ENCODE results near the gene NKAIN1.
"Not testable (repeated sequence)": the region's sequence is repeated elsewhere in the genome, so short reads cannot be mapped to it uniquely, and the experiment has no call there.

The NKAIN1 gene

DNA sequence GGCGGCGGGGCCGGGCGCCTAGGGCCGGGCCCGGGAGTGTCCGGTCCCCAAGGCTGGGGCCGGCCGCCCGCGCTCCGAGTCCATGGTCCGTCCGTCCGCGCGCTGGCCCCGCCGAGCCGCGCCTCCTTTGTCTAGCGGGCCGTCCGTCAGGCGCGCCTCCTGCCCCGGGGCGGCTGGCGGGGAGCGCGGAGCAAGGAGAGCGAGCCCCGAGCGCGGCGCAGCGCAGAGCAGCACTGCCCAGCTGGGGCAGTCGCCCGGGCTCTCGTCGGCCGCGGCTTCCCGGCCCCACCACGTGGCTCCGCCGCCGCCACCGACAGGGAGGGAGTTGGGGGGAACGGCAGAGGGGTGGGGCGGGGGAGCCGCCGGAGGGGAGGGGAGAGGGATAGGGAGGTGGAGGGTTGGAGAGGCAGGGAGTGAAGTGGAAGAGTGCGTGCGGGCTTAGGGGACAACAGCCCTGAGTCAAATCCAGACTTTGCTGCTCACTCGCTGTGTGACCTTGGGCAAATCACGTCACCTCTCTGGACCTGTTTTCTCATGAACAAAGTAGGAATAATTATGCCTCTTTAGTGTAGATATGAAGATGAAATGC, at the start of gene NKAIN1:
TSS of gene NKAIN1 (minus strand) at position 235 of the 589 bp plus-strand sequence. CDS start 340 bp downstream, outside the sequence.
- no peak for DNase-seq

DNA sequence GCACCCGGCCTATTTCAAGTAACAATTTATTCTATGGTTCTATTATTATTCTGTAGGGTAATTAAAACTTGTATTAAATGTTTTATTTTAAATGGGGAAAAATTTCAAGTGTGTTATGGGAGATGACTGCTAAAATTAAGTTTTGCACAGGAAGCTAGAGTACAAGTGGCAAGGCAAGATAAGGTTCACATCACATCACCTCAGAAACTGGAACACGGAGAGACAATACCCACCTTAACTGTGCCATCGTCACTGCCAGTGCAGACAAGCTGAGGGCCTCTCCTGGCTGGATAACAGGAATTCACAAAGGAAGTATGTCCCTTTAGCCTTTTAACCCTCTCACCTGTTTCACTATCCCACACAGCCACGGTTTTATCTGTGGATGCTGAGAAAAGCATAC, 49.3 kb upstream of the NKAIN1 start:
- DNase-seq = no peak

DNA sequence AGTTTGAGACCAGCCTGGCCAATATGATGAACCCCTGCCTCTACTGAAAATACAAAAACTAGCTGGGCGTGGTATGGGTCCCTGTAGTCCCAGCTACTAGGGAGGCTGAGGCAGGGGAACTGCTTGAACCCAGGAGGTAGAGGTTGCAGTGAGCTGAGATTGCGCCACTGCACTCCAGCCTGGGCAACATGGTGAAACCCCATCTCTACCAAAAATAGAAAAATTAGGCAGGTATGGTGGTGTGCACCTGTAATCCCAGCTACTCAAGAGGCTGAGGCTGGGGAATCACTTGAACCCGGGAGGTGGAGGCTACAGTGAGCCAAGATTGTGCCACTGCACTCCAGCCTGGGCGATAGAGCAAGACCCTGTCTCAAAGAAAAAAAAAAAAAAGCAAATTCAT, 48.1 kb upstream of the NKAIN1 start:
- DNase-seq = not testable (repeated sequence)

DNA sequence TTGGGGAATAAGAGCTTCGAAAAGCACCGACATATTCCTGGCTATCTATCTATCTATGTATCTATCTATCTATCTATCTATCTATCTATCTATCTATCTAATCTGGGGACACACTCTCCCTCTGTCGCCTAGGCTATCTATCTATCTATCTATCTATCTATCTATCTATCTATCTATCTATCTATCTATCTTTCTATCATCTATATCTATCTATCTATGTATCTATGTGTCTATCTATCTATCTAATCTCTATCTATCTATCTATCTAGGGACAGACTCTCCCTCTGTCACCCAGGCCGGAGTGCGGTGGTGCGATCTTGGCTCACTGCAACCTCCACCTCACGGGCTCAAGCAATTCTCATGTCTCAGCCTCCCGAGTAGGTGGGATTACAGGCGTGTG, 42.7 kb upstream of the NKAIN1 start:
- DNase-seq = not testable (repeated sequence)

DNA sequence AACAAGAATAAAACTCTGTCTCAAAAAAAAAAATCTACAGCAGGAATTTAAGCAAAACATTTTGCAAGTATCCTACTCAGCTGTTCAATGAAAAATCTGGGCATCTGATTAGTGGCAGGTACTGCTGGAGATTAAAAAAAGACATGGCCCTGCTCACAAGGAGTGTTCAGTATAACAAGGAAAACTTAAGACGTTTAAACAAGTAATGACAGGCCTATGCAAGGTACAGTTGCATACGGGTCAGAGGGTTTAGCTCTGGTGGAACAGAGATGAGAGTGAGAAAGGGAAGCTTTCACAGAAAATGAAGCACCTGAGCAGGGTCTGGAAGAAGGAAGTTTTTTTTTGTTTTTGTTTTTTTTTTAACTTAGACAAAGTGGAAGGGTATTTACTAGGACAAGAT, 33.9 kb upstream of the NKAIN1 start:
- DNase-seq = no peak

DNA sequence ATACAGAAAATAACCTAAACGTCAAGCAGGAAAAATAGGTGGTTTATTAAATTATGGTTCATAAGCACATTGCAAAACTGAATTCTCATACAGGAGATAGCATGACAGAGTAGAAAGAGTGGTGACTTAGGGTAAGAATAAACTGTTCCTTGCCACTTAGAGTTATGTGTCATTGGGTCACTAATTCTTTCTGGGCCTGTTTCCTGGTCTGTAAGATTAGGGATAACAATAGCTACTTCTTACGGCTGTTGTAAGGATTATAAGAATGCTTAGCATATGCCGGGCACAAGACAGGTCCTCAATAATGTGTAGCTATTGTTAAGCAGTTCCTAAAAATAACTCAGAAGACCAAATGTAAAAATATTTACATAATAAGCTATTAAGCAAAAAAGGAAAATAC, 32.7 kb upstream of the NKAIN1 start:
- no peak for DNase-seq

DNA sequence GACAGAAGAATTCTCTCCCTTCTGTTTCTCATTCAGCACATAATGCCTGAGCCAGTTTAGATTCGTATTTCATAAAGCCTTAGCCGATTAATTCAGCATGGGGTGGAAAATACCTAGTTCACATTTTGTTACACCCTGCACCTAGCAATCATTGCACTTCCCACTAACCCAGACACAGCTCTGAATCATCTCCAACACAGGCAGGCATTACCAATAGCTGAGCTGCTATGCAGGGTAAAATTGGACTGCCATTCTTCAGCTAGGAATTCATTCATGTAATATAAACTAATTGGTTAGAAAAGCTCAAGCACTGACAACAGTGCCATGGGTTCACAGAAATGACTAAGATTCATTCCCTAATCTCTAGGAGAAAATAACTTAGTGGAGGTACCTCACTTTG, 26.9 kb upstream of the NKAIN1 start:
- DNase-seq = no peak

DNA sequence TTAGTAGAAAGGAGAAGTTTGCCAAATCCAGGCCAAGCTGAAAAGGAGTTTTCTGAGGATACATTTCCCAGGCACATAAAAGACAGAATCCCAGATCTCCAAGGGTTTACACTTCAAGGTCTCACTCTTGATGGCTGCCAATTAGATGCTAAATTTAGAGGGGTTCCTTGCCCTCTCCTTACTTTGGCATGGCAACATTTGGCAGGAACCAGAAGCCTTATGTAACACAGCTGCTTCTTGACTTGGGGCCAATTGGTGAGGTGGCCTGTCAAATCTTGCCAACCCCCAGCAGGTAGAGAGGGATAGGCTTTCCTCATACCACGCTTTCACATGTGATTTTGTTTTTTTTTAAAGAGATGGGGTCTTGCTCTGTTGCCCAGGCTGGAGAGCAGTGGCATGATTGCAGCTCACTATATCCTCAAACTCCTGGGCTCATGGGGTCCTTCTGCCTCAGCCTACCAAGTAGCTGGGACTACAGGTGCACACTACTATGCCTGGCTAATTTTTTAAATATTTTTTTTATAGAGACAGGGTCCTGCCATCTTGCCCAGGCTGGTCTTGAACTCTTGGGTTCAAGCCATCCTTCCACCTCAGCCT, 25.2 kb upstream of the NKAIN1 start:
- no peak for DNase-seq

DNA sequence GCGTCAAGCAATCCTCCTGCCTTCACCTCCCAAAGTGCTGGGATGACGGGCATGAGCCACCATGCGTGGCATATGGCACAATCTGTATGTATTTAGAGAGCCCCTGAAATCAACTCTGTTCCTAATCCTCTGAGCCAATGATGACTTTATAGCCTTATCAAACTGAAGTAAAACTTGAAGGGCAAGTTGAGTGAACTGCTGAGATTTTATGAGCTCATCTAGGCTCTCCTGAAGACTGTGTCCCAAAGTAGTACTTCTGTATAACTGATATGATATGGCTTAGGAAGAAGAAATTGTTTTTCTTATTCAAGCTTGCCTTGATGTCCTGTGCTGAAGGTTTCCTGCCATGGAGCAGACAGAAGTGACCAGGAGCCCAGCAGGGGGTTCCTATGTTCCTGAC, 23.7 kb upstream of the NKAIN1 start:
- no peak for DNase-seq

DNA sequence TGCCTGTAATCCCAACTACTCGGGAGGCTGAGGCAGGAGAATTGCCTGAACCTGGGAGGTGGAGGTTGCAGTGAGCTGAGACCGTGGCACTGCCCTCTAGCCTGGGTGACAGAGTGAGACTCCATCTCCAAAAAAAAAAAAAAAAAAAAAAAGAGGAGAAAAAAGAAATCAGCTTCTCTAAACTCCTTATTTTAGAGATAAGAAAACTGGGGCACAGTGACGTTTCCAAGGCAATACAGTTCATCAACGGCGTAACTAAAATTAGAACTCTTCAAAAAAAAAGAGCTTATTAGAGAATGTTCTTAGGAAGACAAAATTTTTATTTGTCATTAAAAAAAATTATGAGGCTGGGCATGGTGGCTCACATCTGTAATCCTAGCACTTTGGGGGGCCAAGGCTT, 22.7 kb upstream of the NKAIN1 start:
- DNase-seq = not testable (repeated sequence)

DNA sequence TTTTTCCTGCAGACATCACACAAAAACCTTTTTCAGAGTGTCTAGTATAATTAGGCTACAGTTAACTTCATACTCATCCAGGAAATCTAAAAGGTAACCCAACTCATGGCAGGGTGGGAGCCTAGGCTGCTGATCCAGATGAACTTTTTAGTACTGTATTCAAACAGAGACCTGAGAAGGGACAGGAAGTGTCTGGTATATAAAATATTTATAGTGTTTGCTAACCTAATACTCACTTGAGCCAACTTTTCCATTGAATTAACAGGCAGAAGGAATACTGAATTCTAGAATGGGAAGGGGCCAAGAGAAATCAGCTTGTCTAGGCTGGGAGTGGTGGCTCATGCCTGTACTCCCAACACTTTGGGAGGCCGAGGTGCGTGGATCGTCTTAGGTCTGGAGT, 22.2 kb upstream of the NKAIN1 start:
- no peak for DNase-seq

DNA sequence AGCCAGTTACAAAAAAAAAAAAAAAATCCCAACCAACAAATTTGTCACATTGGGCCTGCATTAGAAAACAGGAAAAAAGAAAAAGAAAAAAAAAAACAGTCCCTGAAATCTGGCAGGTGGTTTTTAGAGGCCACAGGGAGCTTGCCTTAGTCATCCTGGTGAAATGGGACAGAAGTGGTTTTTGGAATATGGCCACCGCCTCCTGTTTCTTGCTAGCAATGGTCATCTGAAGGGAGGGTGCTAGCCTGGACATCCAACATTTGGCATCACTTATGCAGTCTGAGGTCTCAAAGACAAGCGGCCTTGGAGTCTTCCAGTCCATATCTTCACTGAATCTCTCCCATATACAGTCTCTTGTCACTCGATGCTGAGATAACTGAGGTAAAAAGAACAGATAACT, 20.1 kb upstream of the NKAIN1 start:
- no peak for DNase-seq

DNA sequence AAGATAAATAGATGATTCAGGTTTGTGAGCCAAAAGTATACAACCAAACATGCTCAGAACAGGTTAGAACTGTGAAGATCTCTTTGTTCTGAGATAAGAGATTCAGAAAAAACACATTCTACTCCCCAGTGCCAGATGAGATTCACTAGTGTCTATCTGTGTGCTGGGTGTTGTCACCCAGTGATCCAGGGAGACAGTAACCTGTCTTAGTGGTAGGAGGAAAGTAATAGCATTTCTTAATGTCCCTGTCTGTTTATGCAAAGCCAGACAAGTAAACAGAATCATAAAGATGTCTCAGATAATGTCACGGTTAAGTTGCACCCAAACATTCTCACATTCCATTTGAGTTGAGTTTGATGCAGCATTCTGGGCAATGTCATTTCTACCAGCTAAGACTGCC, 18.9 kb upstream of the NKAIN1 start:
- no peak for DNase-seq

DNA sequence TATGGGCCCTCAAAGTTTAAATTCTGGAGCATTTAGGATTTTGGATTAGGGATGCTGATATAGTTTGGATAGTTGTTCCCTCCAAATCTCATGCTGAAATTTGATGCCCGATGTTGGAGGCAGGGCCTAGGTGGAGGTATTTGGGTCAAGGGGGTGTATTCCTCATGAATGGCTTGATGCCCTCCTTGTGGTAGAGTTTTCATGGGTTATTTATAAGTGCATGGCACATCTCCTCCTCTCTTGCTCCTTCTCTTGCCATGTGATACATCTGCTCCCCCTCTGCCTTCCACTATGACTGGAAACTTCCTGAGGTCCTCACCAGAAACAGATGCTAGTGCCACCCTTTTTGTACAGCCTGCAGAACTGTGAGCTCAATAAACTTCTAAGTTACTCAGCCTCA, 17.5 kb upstream of the NKAIN1 start:
- DNase-seq = no peak

DNA sequence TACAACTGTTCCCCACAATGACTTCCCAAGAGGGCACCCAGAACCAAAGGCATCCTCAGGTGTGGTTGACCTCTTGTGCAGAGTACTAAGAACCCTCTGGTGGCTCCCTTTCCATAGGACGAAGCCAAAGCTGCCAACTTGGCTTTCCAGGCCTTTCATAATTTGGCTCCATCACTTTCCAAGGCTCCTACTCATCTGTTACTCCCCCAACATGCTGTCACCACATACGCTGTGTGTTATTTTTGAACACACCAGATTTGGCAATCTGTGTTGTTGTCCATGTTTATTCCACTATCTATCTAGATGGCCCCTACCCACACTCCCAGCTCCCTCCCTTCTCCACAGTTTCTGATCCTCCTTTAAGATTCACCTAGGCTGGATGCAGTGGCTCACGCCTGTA, 10.2 kb upstream of the NKAIN1 start:
- no peak for DNase-seq

DNA sequence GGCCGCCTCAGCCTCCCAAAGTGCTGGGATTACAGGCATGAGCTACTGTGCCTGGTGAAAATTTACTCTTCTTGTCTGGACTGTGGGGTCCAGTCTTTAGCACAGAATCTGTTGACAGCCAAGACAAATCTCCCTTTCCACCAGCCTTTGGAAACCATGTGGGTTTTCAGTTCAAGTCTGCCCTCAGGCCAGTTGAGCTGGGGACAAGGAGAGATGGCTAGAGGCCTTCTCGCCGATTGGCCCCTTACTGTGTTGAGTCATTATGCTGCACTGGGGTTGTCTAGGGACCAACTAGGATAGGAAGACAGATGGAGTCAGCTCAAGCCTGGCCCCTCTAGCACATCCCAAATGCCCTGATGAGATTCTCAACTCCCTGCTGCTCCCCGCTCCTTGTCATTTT, 8.6 kb upstream of the NKAIN1 start:
- no peak for DNase-seq

DNA sequence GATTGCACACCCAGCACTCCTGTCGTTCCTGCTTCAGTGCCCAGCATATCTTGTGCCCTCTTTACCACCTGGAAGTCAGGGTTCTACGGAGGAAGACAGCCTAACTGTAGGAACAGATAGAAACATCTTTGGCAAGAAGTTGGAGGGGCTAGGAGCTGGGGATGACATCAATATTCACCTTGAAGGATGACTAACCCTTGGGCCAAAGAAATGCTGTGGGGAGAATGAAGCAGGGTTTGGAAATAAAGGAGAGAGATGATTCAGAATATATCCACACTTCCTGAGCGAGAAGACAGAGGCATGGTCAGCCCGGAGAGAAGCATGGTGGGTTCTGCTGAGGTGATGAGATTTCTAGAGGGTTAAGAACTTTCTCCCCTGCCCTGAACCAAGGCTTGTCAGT, 4.6 kb upstream of the NKAIN1 start:
- no peak for DNase-seq

DNA sequence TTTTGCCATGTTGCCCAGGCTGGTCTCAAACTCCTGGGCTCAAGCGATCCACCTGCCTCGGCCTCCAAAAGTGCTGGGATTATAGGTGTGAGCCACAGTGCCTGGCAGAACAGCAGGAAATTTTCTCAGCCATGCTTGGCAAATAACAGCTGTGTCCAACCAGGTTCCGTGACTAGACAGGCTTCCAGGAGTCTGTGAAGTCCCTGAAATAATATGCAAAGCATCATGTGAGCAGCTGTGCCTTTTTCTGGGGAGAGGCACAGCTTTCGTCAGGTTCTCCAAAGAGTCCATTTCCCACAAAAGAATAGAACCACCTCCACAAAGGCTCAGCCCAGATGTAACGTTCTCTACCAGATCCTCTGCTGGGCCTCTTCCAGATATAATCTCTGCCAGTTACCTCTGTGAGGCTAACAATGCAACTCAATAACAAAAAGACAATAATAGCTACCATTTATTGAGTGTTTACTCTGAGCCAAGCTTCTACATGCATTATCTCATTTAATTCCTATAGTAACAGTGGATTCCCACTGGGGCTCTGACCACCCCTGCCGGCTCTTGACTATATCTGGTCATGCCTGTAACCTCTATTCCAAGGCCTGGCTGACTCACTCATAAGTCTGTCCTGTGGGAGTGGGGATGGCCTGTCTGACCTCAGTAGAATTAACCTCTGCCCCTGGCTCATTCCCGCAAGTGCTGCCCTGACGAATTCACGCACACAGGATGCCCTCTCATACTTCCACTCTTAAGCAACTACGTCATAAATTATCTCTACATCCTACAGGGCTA, 4.0 kb upstream of the NKAIN1 start:
- no peak for DNase-seq

DNA sequence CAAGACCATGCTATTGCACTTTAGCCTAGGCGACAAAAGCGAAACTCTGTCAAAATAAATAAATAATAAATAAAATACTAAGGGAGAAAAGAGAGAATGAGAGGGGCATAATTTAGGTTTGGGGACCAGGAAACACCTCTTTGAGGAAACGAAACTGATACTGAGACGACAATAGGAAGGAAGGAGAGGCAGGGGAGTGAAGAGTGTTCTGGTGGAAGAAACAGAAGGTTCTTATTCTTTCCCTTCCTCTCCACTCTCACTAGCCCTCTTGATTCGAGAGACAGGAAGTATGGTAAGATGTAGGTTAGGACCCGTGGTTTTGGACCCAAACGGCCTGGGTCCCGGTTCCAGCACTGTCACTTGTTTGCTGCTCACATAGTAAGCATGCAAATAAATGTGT, 1.6 kb upstream of the NKAIN1 start:
- DNase-seq = no peak

DNA sequence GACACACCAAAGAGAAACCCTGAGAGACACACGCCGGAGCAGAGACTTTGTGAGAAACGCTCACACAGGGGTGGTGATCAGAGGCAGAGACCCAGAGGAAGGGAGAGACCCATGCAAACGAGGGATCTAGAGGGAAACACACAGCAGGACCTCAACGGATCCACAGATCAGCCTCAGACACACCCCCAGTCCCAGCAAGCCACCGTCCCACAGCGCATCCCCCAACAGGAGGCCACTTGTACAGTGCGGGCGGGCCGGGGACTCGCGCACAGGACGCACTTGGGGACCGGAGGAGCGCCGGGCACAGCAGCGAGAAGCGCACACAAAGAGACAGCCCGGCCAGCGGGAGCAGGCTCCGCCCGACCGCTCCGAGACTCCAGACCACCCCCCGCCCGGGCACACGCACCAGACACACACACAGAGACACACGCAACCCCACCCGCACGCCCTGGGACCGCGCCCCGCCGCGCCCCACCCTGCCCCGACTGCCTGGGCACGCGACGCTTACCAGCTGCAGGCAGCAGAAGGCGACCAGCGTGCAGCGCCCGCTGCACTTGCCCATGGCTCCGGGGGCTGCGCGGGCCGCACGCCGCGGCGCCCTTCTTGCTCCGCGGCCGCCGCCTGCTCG, 587 bp downstream of the NKAIN1 start:
- no peak for DNase-seq

DNA sequence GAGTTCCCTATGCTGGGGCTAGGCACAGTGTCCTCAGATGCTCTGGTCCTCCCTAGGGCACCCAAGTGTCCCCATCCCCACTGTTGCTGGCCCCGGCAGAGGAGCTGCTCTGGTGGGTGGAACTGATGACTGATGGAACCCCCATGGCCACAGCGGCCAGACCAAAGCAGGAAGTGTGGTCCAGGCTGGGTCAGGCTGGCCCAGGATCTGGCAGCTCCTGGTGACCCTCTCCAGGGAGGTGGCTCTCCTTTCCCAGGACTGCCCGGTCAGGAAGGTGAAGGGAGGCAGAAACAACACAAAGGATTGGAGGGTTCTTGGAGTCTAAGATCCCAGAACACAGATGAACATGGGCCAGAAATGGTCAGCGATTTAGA, 1.1 kb downstream of the NKAIN1 start:
- DNase-seq = no peak

DNA sequence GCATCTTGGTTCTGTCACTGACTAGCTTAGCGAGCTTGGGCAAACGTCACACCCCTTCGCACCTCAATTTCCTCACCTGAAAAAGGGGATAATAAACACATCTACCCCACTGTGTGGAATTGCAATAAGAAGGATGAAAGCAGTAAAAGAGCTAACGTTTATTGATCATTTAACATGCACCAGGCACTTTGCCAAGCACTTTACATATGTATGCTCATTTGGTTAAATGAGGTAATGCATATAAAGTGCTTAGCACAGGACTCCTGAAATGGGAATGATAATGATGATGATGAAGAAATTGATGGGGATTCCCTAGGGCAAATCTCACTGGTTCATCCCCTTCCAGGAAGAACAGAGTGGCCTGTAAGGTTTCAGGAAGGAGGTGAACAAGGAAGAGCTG, 4.8 kb downstream of the NKAIN1 start:
- DNase-seq = no peak

DNA sequence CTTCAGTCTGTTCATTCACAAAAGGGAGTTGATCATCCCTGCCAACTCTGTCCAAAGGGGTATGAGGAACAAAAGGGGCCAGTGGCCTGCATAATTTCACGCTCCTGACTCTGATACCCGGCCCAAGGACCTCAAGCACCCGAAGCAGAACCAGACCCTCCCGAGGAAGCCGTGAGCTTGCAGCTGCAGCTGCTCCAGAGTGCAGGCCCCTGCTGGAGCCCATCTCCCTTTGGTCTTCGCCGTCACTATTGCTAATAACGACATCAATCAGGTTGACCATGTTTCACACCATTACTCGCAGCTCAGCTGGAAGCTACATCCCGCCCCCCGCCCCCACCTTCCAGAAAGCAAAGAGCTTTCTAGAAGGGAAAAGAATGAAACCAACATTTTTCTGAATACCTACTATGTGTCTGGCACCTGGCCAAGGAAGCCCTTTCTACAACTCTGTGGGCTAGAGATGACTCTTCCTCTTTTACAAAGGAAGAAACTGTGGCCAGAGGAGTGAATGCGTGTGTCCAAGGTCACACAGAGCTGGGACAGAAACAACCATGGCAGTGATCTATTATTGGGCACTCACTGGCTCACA, 5.5 kb downstream of the NKAIN1 start:
- DNase-seq = no peak

DNA sequence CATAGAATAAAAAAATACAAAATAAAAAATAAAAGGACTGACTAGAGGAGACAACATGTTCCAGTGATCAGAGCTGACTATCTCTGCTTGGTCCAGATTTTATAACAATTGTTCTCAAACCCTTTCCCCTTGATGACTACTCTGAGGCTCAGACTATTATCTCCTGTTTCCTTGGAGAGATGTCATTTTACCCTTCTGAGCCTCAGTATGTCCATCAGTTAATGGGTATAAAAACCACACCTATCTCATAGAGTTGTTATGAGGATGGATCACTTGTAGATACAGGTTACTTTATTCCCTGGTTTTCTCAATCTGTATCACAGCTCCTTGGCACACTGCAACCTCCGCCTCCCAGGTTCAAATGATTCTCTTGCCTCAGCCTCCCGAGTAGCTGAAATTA, 7.0 kb downstream of the NKAIN1 start:
- no peak for DNase-seq

Measured in activated CD4-positive, alpha-beta T cell treated with anti-CD3 and anti-CD28 coated beads, Interleukin-2, amount 50 U/mL, for 48 hours (primary cell).